Common myeloid progenitor, CD34-positive (primary cell): ENCODE data around the gene ARHGAP26.

Experiments used
- CTCF ChIA-PET: fragments of 350-600 bp; sonication (Branson Sonifier 250); formaldehyde crosslinking; loops from one replicate; lab custom pipeline; 2021; ENCODE audit warnings: antibody characterized with exemption; lab: Charles Lee
- POLR2A ChIA-PET: fragments of 350-600 bp; sonication (Branson Sonifier 250); formaldehyde crosslinking; loops from one replicate; lab custom pipeline; 2021; ENCODE audit warnings: antibody characterized with exemption; lab: Charles Lee
- DNase-seq, 3 donors: peaks; one replicate each; pipeline versions ENCODE4 v3.0.0 to v3.0.0-alpha.2; 2013
- H3K27ac ChIP-seq, 2 experiments: 1 replicate in 1 of 2; 2 replicates in 1 of 2; pipeline ENCODE4 v1.7.0; 2013; ENCODE audit warnings: inconsistent platforms in 2 of 2, low read length in 2 of 2, mild to moderate bottlenecking in 2 of 2, low read depth in 1 of 2, moderate library complexity in 1 of 2; ENCODE audit not compliant: severe bottlenecking in 2 of 2, insufficient read depth in 1 of 2, poor library complexity in 1 of 2
- H3K27me3 ChIP-seq, 5 experiments: replicated peaks in 2 of 5; 1 replicate in 3 of 5; 2 replicates in 2 of 5; pipeline versions ENCODE4 v1.6.1 to v1.7.0; 2013; ENCODE audit warnings: low read length in 4 of 5, mild to moderate bottlenecking in 2 of 5, moderate library complexity in 2 of 5, inconsistent platforms in 1 of 5; ENCODE audit not compliant: insufficient read depth in 5 of 5, control insufficient read depth in 4 of 5
- H3K36me3 ChIP-seq, 4 experiments: 1 replicate in 2 of 4; 2 replicates in 2 of 4; pipeline versions ENCODE4 v1.6.1 to v1.7.0; 2013; ENCODE audit warnings: low read length in 3 of 4, control low read depth in 1 of 4, mild to moderate bottlenecking in 1 of 4; ENCODE audit not compliant: control insufficient read depth in 4 of 4, insufficient read depth in 4 of 4
- H3K4me1 ChIP-seq, 4 experiments: 1 replicate in 3 of 4; 2 replicates in 1 of 4; pipeline versions ENCODE4 v1.6.1 to v1.7.1; 2013; ENCODE audit warnings: low read length in 3 of 4, mild to moderate bottlenecking in 3 of 4, control low read depth in 1 of 4, inconsistent platforms in 1 of 4, moderate library complexity in 1 of 4; ENCODE audit not compliant: control insufficient read depth in 4 of 4, insufficient read depth in 4 of 4; ENCODE audit errors: control extremely low read depth in 1 of 4
- H3K4me3 ChIP-seq, 7 experiments: 1 replicate in 4 of 7; 2 replicates in 3 of 7; pipeline versions ENCODE4 v1.5.1 to v1.7.0; 2013; ENCODE audit warnings: mild to moderate bottlenecking in 7 of 7, low read length in 6 of 7, moderate library complexity in 6 of 7, inconsistent platforms in 2 of 7, low read depth in 2 of 7, control low read depth in 1 of 7; ENCODE audit not compliant: insufficient read depth in 4 of 7, control insufficient read depth in 1 of 7; ENCODE audit errors: extremely low read depth in 1 of 7
- H3K9me3 ChIP-seq, 5 experiments: 1 replicate in 4 of 5; 2 replicates in 1 of 5; pipeline versions ENCODE4 v1.6.1 to v1.7.1; 2013; ENCODE audit warnings: low read length in 4 of 5, mild to moderate bottlenecking in 2 of 5, inconsistent platforms in 1 of 5, low read depth in 1 of 5, moderate library complexity in 1 of 5; ENCODE audit not compliant: control insufficient read depth in 4 of 5, insufficient read depth in 2 of 5; ENCODE audit errors: control extremely low read depth in 1 of 5
- WGBS: methylation state at CpG from one replicate; pipeline ENCODE4 v1.1.5; 2013; ENCODE audit not compliant: insufficient coverage; 5-methylcytosine and 5-hydroxymethylcytosine counted together

ARHGAP26 gene

GRCh38 chr5:142783601-142784341, 13.6 kb downstream of the ARHGAP26 start:
- H3K27me3 ChIP-seq = no peaks in the 10 kb centered on the region
- WGBS = 92% methylated on average over 8 of the region's 9 CpGs
- POLR2A ChIA-PET = no interaction called here
- no peaks in the 10 kb centered on the region for H3K9me3 ChIP-seq
- CTCF ChIA-PET = interaction anchor here (0.7 to 2.2 kb wide), 10 partner anchors 10 to 66 kb away, joined by 3 to 7 read pairs (median 4); partner anchors contain the start of gene ARHGAP26
- H3K4me3 ChIP-seq = no peak overlapping the region
- no peak overlapping the region for H3K27ac ChIP-seq
- H3K36me3 ChIP-seq = no peaks in the 10 kb centered on the region
- H3K4me1 ChIP-seq = peaks cover 2 to 21% (median 8%) of the 10 kb centered on the region in 4 experiments
- no peak for DNase-seq

DNA sequence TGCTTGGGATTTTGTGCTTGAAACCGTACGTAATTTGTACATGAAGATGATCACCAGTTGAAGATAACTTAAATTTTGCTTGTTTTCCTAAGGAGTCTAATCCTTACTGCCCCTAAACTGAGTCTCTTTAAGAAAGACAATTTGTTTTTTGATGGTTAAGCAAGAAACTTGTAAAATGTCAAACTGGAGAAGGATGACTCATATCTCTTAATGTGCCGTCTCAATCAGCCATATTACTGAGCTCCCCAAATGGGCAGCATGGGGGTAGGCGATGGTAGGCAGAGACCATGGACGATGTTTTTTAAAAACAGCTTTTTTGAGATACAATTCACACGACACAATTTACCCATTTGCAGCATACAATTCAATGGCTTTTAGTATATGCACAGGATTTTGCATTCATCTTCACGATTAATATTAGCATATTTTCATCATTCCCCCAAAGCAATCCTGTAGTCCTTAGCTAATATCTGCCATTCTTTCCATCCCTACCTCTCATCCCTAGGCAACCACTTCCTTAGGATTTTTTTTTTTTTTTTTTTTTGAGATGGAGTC, 14.3 kb downstream of the ARHGAP26 start:
- no peaks in the 10 kb centered on the region for H3K36me3 ChIP-seq
- no peak overlapping the region for H3K27ac ChIP-seq
- DNase-seq = no peak
- WGBS = 94% methylated on average over 4 of the region's 7 CpGs
- no peaks in the 10 kb centered on the region for H3K9me3 ChIP-seq
- no peaks in the 10 kb centered on the region for H3K27me3 ChIP-seq
- H3K4me1 ChIP-seq = peaks cover 2 to 15% (median 6%) of the 10 kb centered on the region in 4 experiments
- CTCF ChIA-PET = interaction anchor here (0.6 to 2.2 kb wide), 9 partner anchors 8 to 26 kb away, joined by 3 to 7 read pairs (median 3); partner anchors contain the start of gene ARHGAP26
- no peak overlapping the region for H3K4me3 ChIP-seq
- POLR2A ChIA-PET = no interaction called here

DNA sequence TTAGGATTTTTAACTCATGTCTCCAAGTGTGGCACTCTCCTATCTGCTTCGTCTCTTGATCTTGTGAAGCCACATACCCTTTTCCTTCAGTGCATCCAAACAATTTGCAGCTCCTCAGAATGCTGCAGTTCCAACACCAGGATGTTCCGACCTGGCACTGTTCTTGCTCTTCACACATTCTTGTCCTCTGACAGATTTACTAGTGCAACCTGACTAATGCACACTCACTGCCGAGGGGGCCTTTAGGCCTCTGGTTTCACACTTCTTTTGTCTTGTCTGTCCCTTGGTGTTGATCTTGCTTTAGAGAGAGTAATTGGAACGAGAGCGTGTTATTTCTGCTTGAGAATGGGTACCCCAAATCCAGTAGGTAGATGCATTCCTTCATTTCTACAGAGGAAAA, 15.0 kb downstream of the ARHGAP26 start:
- 96% methylated on average over 4 of the region's 5 CpGs for WGBS
- Histone ChIP-seq H3K27me3 (no peaks in the 10 kb centered on the region), H3K4me3 (no peak overlapping the region), H3K27ac (no peak overlapping the region), H3K4me1 (peaks cover 2 to 14% (median 6%) of the 10 kb centered on the region in 4 experiments), H3K36me3 (no peaks in the 10 kb centered on the region), H3K9me3 (no peaks in the 10 kb centered on the region)
- CTCF ChIA-PET = interaction anchor here (0.9 to 1.2 kb wide), 3 partner anchors 12 to 13 kb away, joined by 3 read pairs; no protein-coding TSS in a partner anchor
- DNase-seq = no peak
- POLR2A ChIA-PET = no interaction called here

GRCh38 chr5:142789206-142789605, 19.0 kb downstream of the ARHGAP26 start:
- Histone ChIP-seq H3K9me3 (no peaks in the 10 kb centered on the region), H3K36me3 (no peaks in the 10 kb centered on the region), H3K27ac (no peak overlapping the region), H3K4me1 (peaks cover 0 to 1% (median under 1%) of the 10 kb centered on the region in 4 experiments), H3K27me3 (no peaks in the 10 kb centered on the region), H3K4me3 (no peak overlapping the region)
- ChIA-PET CTCF (interaction anchor here (2.4 kb wide), 1 partner anchor 10 kb away, joined by 5 read pairs; no protein-coding TSS in a partner anchor), POLR2A (interaction anchor here (0.7 kb wide), 1 partner anchor 20 kb away, joined by 3 read pairs; no protein-coding TSS in a partner anchor)
- no CpG with 5 or more reads among the region's 1 CpG for WGBS
- DNase-seq = no peak

- CTCF ChIA-PET = no interaction called here
- no peaks in the 10 kb centered on the region for H3K36me3 ChIP-seq
- no peak overlapping the region for H3K4me3 ChIP-seq
- POLR2A ChIA-PET = no interaction called here
- H3K4me1 ChIP-seq = peaks cover 0 to 13% (median 5%) of the 10 kb centered on the region in 4 experiments
- DNase-seq = no peak
- WGBS = 100% methylated on average over 2 of the region's 7 CpGs
- H3K27ac ChIP-seq = no peak overlapping the region
- no peaks in the 10 kb centered on the region for H3K27me3 ChIP-seq
- H3K9me3 ChIP-seq = no peaks in the 10 kb centered on the region
Measured at GRCh38 chr5:142792012-142792864, 22.1 kb downstream of the ARHGAP26 start.

- H3K9me3 ChIP-seq = no peaks in the 10 kb centered on the region
- POLR2A ChIA-PET = no interaction called here
- H3K4me1 ChIP-seq = peaks cover 3 to 20% (median 10%) of the 10 kb centered on the region in 4 experiments
- H3K36me3 ChIP-seq = no peaks in the 10 kb centered on the region
- no peaks in the 10 kb centered on the region for H3K27me3 ChIP-seq
- no peak overlapping the region for H3K27ac ChIP-seq
- no peak for DNase-seq
- no peak overlapping the region for H3K4me3 ChIP-seq
- CTCF ChIA-PET = interaction anchor here (0.8 to 1.1 kb wide), 3 partner anchors 10 to 60 kb away, joined by 3 to 5 read pairs (median 3); no protein-coding TSS in a partner anchor
- 95% methylated on average over 4 of the region's 5 CpGs for WGBS
Measured at GRCh38 chr5:142792865-142793232, 22.7 kb downstream of the ARHGAP26 start.
